HepG2 (cell line): Measurements from ENCODE around the gene SGSH. TPM values are rescaled to one million over a fixed set of nuclear protein-coding genes. Genes with fewer than 3 reads are reported as not detected.

Experiments used
- ATAC-seq: fragments of 200-7000 bp; cut with Tn5 transposase; 3 replicates; pipeline ENCODE4 v1.9.1; 2020; ENCODE audit warnings: mild to moderate bottlenecking, moderate library complexity
- BruUV-seq: library from RNA; stranded (reverse); fragments of 400-500 nt; replicated peaks from 2 replicates; lab custom pipeline; 2021; lab: Mats Ljungman, UMichigan
- CTCF ChIA-PET: fragments of 300-600 bp; formaldehyde crosslinking; extraction: SDS; loops from one replicate; lab custom pipeline; 2021; ENCODE audit warnings: low total read pairs, inconsistent platforms, low intra/inter-chr PET ratio; lab: Yijun Ruan, JAX
- POLR2A ChIA-PET: fragments of 350-600 bp; sonication (Branson Sonifier 250); formaldehyde crosslinking; loops from one replicate; lab custom pipeline; 2020; ENCODE audit warnings: antibody characterized with exemption, inconsistent platforms; lab: Yijun Ruan, JAX
- DNase-seq: peaks from one replicate; pipeline ENCODE4 v3.0.0-alpha.2; 2015; ENCODE audit warnings: low spot score
- FAIRE-seq: peaks from 3 replicates; lab custom pipeline; 2011; peaks lifted over from hg19 to GRCh38; lab: Jason Lieb, UNC
- H2AFZ ChIP-seq: one replicate; pipeline ENCODE4 v1.6.1; 2011; ENCODE audit warnings: low read length, inconsistent platforms
- H3K27ac ChIP-seq: fragments of 300-600 bp; 3 replicates; pipeline ENCODE4 v1.8.0; 2011; ENCODE audit warnings: mixed run types, mild to moderate bottlenecking, mixed read lengths, low read length, inconsistent platforms; ENCODE audit not compliant: insufficient read depth; ENCODE audit errors: extremely low read length
- H3K27me3 ChIP-seq, 2 experiments: fragments of 200-600 bp in 1 of 2; 2 replicates in 1 of 2; 3 replicates in 1 of 2; pipeline versions ENCODE4 v1.6.0 to v1.8.0; 2011; ENCODE audit warnings: low read length in 2 of 2, mild to moderate bottlenecking in 2 of 2, moderate library complexity in 2 of 2, inconsistent platforms in 1 of 2; ENCODE audit not compliant: insufficient read depth in 2 of 2, control insufficient read depth in 1 of 2
- H3K36me3 ChIP-seq, 2 experiments: fragments of 200-600 bp in 1 of 2; replicated peaks in 1 of 2; 2 replicates in 1 of 2; 3 replicates in 1 of 2; pipeline versions ENCODE4 v1.5.1 to v1.8.0; 2011; ENCODE audit warnings: low read length in 2 of 2, inconsistent platforms in 1 of 2; ENCODE audit not compliant: insufficient read depth in 2 of 2, control insufficient read depth in 1 of 2
- H3K4me1 ChIP-seq: 2 replicates; pipeline ENCODE4 v1.5.1; 2012; ENCODE audit warnings: low read length, inconsistent platforms; ENCODE audit not compliant: insufficient read depth
- H3K4me2 ChIP-seq: 2 replicates; pipeline ENCODE4 v1.6.0; 2011; ENCODE audit warnings: low read depth, low read length, inconsistent platforms
- H3K4me3 ChIP-seq, 3 experiments: fragments of 200-600 bp in 1 of 3; sonication (generic), shearing (Covaris generic) in 1 of 3; replicated peaks in 1 of 3; 2 replicates each; pipeline ENCODE4 v1.5.1; 2011 to 2016; ENCODE audit warnings: low read length in 3 of 3, inconsistent platforms in 2 of 3, low read depth in 2 of 3, mild to moderate bottlenecking in 2 of 3, control low read depth in 1 of 3, mixed read lengths in 1 of 3; ENCODE audit not compliant: insufficient read depth in 1 of 3
- H3K79me2 ChIP-seq: one replicate; pipeline ENCODE4 v1.6.1; 2011; ENCODE audit warnings: low read length, inconsistent platforms; ENCODE audit not compliant: insufficient read depth
- H3K9ac ChIP-seq: 2 replicates; pipeline ENCODE4 v1.6.0; 2011; ENCODE audit warnings: mild to moderate bottlenecking, low read depth, low read length, inconsistent platforms; ENCODE audit not compliant: insufficient read depth
- H3K9me3 ChIP-seq: 2 replicates; pipeline ENCODE4 v1.5.1; 2012; ENCODE audit warnings: mild to moderate bottlenecking, low read length
- H4K20me1 ChIP-seq: 2 replicates; pipeline ENCODE4 v1.6.0; 2011; ENCODE audit warnings: inconsistent platforms, mild to moderate bottlenecking, low read length, moderate library complexity; ENCODE audit not compliant: insufficient read depth
- AHDC1 ChIP-seq: sonication (generic); formaldehyde crosslinking; IDR thresholded peaks from 2 replicates; pipeline ENCODE4 v1.5.1; 2020; ENCODE audit warnings: mild to moderate bottlenecking, missing genetic modification reagents, borderline replicate concordance
- ATM ChIP-seq: fragments of 450-650 bp; IDR thresholded peaks from 2 replicates; pipeline ENCODE4 v1.7.1; 2017; ENCODE audit warnings: mild to moderate bottlenecking, borderline replicate concordance
- CEBPB ChIP-seq: IDR thresholded peaks from 2 replicates; pipeline ENCODE4 v1.6.1; 2011; ENCODE audit warnings: low read depth, low read length, improper control_type of control experiment, borderline replicate concordance
- FUBP1 ChIP-seq: sonication (generic); formaldehyde crosslinking; IDR thresholded peaks from 2 replicates; pipeline ENCODE4 v1.5.1; 2020; ENCODE audit warnings: missing genetic modification reagents, mild to moderate bottlenecking, borderline replicate concordance
- JUNB ChIP-seq: sonication (generic); formaldehyde crosslinking; IDR thresholded peaks from 2 replicates; pipeline ENCODE4 v1.8.0; 2022; ENCODE audit warnings: missing genetic modification reagents, mild to moderate bottlenecking, borderline replicate concordance
- MAFK ChIP-seq, 2 experiments: IDR thresholded peaks in 1 of 2; conservative IDR thresholded peaks in 1 of 2; 2 replicates each; pipeline ENCODE4 v1.6.1; 2011; ENCODE audit warnings: improper control_type of control experiment in 2 of 2, low read length in 2 of 2
- NFYC ChIP-seq: IDR thresholded peaks from 2 replicates; pipeline ENCODE4 v1.6.1; 2016; ENCODE audit warnings: missing genetic modification reagents, missing compliant biosample characterization
- NR2C2 ChIP-seq: sonication (generic); formaldehyde crosslinking; IDR thresholded peaks from 2 replicates; pipeline ENCODE4 v1.4.0; 2020; ENCODE audit warnings: missing genetic modification reagents, mild to moderate bottlenecking, moderate library complexity, borderline replicate concordance
- SALL1 ChIP-seq: sonication (generic); formaldehyde crosslinking; IDR thresholded peaks from 2 replicates; pipeline ENCODE4 v1.8.0; 2022; ENCODE audit warnings: mild to moderate bottlenecking, missing genetic modification reagents
- SRY ChIP-seq: sonication (generic); formaldehyde crosslinking; IDR thresholded peaks from 2 replicates; pipeline ENCODE4 v1.8.0; 2022; ENCODE audit warnings: mild to moderate bottlenecking, missing genetic modification reagents
- STAT5B ChIP-seq: sonication (generic); formaldehyde crosslinking; IDR thresholded peaks from 2 replicates; pipeline ENCODE4 v1.4.0; 2020; ENCODE audit warnings: missing genetic modification reagents
- YY1 ChIP-seq: IDR thresholded peaks from 2 replicates; pipeline ENCODE4 v1.6.1; 2011; ENCODE audit warnings: low read length, low read depth, moderate library complexity, mild to moderate bottlenecking; ENCODE audit not compliant: insufficient read depth, insufficient replicate concordance
- ZKSCAN5 ChIP-seq: sonication (generic); formaldehyde crosslinking; IDR thresholded peaks from 2 replicates; pipeline ENCODE4 v1.5.1; 2020; ENCODE audit warnings: mild to moderate bottlenecking, missing genetic modification reagents
- WGBS: methylation state at CpG from one replicate; pipeline ENCODE4 v1.1.6; 2017; ENCODE audit warnings: low lambda C conversion rate; 5-methylcytosine and 5-hydroxymethylcytosine counted together
- in situ Hi-C: cut with HindIII; loops from 2 replicates; pipeline ENCODE4 v1.10.0; 2017; ENCODE audit warnings: low pct_unique_long_range_greater_than_20kb; ENCODE audit not compliant: extremely low pct_ligation_motif_present
- intact Hi-C: fragments of 100-400 bp; cut with micrococcal nuclease; formaldehyde crosslinking; loops from one replicate; pipeline ENCODE4 v1.10.0; 2022; ENCODE audit not compliant: unreplicated experiment
- polyA plus RNA-seq, 8 experiments: library from polyadenylated mRNA; depleted of rRNA in 3 of 8; stranded (reverse) in 7 of 8; unstranded in 1 of 8; fragments of >200 nt; fragmentation: Illumina TruSeq in 4 of 8; extraction: Trizol in 4 of 8; gene quantifications; 2 replicates each; pipeline versions ENCODE4 v1.2.1 to v1.2.3, GENCODE V29; 2011 to 2016; ENCODE audit warnings: low read depth in 4 of 8, missing spikeins in 1 of 8, mixed read lengths in 1 of 8; ENCODE audit not compliant: insufficient read depth in 1 of 8
- total RNA-seq, 5 experiments: library from RNA; depleted of rRNA; stranded (reverse); fragments of >200 nt; fragmentation: Illumina TruSeq; extraction: Trizol; gene quantifications; 2 replicates each; pipeline ENCODE4 v1.2.3, GENCODE V29; 2016; ENCODE audit warnings: low read depth in 1 of 5

SGSH gene
- total and polyA plus RNA-seq, 2 of the 13 experiments (the other 11 are each of a cell fraction or from before 2014, with no cell fraction given) = 12.2 to 17.6 TPM

GRCh38 chr17:80166446-80166845 lies 53.7 kb downstream of the SGSH start (continued):
- TF ChIP-seq AHDC1 (CRISPR knock-in tag) = no peak
- TF ChIP-seq FUBP1 = no peak
- no peak for TF ChIP-seq YY1
- no peak for TF ChIP-seq SRY

GRCh38 chr17:80164185-80164584 lies 55.9 kb downstream of the SGSH start:
- POLR2A ChIA-PET = no interaction called here
- in situ Hi-C loops = no loop called here
- Histone ChIP-seq H3K4me3 (no peak overlapping the region), H3K27me3 (peaks cover 2 to 27% of the 10 kb centered on the region in 2 experiments; a peak in 3 of 5 replicates), H3K9ac (no peak overlapping the region), H2AFZ (no peak overlapping the region), H3K79me2 (no peaks in the 10 kb centered on the region), H3K4me2 (no peak overlapping the region), H3K4me1 (no peaks in the 10 kb centered on the region), H3K27ac (no peak overlapping the region), H3K36me3 (no peaks in the 10 kb centered on the region), H4K20me1 (no peaks in the 10 kb centered on the region), H3K9me3 (no peaks in the 10 kb centered on the region)
- ATAC-seq (no peak), DNase-seq (no peak), FAIRE-seq (no peak)
- BruUV-seq = no TSS peak
- 53% methylated on average over 11 of the region's 11 CpGs for WGBS
- TF ChIP-seq STAT5B (CRISPR knock-in tag) = no peak
- TF ChIP-seq MAFK (conservative IDR thresholded peaks at IDR 0.05 in 1 of 2, IDR thresholded peaks at IDR 0.05 in 1 of 2; ENCODE audit: low read length in 2 of 2) = no peak
- no peak for TF ChIP-seq NFYC (CRISPR knock-in tag)
- TF ChIP-seq ATM = no peak
- no peak for TF ChIP-seq ZKSCAN5 (CRISPR knock-in tag)
- TF ChIP-seq SALL1 (CRISPR knock-in tag) = no peak
- peak; percentile 51 for TF ChIP-seq CEBPB
- no peak for TF ChIP-seq NR2C2 (CRISPR knock-in tag)
- 0 out of 2 replicates have a peak, but pooled peaks have one; percentile 12 for TF ChIP-seq JUNB (CRISPR knock-in tag)
- CTCF ChIA-PET = no interaction called here
- intact Hi-C loops = no loop called here
